Esophagus squamous epithelium (tissue), 4 donors: ENCODE results near the gene SETDB2.

Experiments used
- POLR2A ChIP-seq, 4 donors: fragments of 450-650 bp; IDR thresholded peaks; one replicate each; pipeline ENCODE4 v1.6.1; 2017; ENCODE audit warnings: antibody characterized with exemption in 4 of 4, mild to moderate bottlenecking in 4 of 4, moderate library complexity in 3 of 4
- TF ChIP-seq, protein P1 (sequence below), 6 experiments: fragments of 450-650 bp in 4 of 6; fragments of 200-600 bp in 2 of 6; sonication (generic) in 2 of 6; IDR thresholded peaks; one replicate each; pipeline ENCODE4 v1.5.1; 2016 to 2019; ENCODE audit warnings: antibody characterized with exemption in 6 of 6, mild to moderate bottlenecking in 4 of 6, moderate library complexity in 4 of 6

DNA sequence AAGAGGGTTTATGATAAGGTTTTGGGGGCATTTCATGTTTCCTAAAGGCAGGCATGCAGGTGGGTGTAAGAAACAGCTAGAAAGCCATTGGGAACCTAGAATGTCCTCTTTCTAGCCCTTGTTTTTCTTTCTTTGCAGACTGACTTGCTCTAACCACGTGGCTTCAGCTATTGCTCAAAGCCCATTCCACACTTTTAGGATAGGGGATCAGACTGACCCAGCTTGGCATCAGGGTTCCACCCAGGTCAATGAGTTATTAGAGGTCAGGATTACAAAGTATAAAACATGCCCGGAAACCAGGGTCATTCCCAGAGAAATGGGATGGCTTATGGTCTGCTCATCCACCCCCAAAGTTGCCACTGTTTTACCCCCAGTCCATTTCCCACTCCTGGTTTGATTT lies 68.5 kb downstream of the SETDB2 start:
- TF ChIP-seq, protein P1, sequence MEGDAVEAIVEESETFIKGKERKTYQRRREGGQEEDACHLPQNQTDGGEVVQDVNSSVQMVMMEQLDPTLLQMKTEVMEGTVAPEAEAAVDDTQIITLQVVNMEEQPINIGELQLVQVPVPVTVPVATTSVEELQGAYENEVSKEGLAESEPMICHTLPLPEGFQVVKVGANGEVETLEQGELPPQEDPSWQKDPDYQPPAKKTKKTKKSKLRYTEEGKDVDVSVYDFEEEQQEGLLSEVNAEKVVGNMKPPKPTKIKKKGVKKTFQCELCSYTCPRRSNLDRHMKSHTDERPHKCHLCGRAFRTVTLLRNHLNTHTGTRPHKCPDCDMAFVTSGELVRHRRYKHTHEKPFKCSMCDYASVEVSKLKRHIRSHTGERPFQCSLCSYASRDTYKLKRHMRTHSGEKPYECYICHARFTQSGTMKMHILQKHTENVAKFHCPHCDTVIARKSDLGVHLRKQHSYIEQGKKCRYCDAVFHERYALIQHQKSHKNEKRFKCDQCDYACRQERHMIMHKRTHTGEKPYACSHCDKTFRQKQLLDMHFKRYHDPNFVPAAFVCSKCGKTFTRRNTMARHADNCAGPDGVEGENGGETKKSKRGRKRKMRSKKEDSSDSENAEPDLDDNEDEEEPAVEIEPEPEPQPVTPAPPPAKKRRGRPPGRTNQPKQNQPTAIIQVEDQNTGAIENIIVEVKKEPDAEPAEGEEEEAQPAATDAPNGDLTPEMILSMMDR (IDR thresholded peaks at IDR 0.05), result no peak
- TF ChIP-seq POLR2A (IDR thresholded peaks at IDR 0.05), result no peak
